ENCODE results near the gene SDK1.
"Not testable (repeated sequence)": the region's sequence is repeated elsewhere in the genome, so short reads cannot be mapped to it uniquely, and the experiment has no call there.

Gene SDK1

GRCh38 chr7:3937146-3937545, 636.1 kb downstream of the SDK1 start:
- no peaks in the 10 kb centered on the region for H3K27me3 ChIP-seq (ENCODE audit: insufficient read depth, low read length, poor library complexity)
- H3K79me2 ChIP-seq (ENCODE audit: insufficient read depth, low read length) = no peaks in the 10 kb centered on the region
- H3K27ac ChIP-seq (ENCODE audit: low read length) = no peak overlapping the region
- H3K9ac ChIP-seq (ENCODE audit: low read depth, low read length) = no peak overlapping the region
- TF ChIP-seq, protein P1, sequence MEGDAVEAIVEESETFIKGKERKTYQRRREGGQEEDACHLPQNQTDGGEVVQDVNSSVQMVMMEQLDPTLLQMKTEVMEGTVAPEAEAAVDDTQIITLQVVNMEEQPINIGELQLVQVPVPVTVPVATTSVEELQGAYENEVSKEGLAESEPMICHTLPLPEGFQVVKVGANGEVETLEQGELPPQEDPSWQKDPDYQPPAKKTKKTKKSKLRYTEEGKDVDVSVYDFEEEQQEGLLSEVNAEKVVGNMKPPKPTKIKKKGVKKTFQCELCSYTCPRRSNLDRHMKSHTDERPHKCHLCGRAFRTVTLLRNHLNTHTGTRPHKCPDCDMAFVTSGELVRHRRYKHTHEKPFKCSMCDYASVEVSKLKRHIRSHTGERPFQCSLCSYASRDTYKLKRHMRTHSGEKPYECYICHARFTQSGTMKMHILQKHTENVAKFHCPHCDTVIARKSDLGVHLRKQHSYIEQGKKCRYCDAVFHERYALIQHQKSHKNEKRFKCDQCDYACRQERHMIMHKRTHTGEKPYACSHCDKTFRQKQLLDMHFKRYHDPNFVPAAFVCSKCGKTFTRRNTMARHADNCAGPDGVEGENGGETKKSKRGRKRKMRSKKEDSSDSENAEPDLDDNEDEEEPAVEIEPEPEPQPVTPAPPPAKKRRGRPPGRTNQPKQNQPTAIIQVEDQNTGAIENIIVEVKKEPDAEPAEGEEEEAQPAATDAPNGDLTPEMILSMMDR (IDR thresholded peaks at IDR 0.05; ENCODE audit: borderline replicate concordance, extremely low read depth, low read length, poor library complexity, severe bottlenecking) = no peak
- TF ChIP-seq EZH2 (IDR thresholded peaks at IDR 0.05; ENCODE audit: borderline replicate concordance, low read depth, low read length, severe bottlenecking) = no peak
- DNase-seq (no peak), ATAC-seq (ENCODE audit: insufficient read depth, low read depth) (no peak)
- H4K20me1 ChIP-seq (ENCODE audit: insufficient read depth, low read length) = no peaks in the 10 kb centered on the region
- no peaks in the 10 kb centered on the region for H3K4me1 ChIP-seq (ENCODE audit: insufficient read depth, low read length)
- H3K9me3 ChIP-seq (ENCODE audit: insufficient read depth, low read length, severe bottlenecking) = no peaks in the 10 kb centered on the region
- no peaks in the 10 kb centered on the region for H3K36me3 ChIP-seq (ENCODE audit: insufficient read depth, low read length)
- no peak overlapping the region for H3K4me3 ChIP-seq (ENCODE audit: low read depth in 1 of 2, low read length in 2 of 2)
- H2AFZ ChIP-seq (ENCODE audit: low read depth, low read length) = no peak overlapping the region
- H3K4me2 ChIP-seq (ENCODE audit: insufficient read depth, low read length) = no peak overlapping the region

DNA sequence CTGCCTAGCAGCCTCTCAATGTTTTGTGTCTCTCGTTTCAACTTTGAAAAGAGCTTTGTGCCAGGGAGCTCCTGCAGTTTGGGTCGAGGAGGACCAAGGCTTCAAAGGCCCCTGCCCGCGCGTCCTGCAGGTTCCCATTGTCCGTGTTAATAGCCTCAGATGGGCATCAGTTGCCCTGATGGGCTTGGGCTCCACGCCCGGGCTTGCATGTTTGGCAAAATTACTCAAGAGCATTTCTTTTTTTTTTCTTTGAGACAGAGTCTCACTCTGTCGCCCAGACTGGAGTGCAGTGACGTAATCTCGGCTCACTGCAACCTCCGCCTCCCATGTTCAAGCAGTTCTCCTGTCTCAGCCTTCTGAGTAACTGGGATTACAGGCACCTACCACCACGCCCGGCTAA, 636.6 kb downstream of the SDK1 start:
- no peak for TF ChIP-seq EZH2 (IDR thresholded peaks at IDR 0.05; ENCODE audit: borderline replicate concordance, low read depth, low read length, severe bottlenecking)
- TF ChIP-seq, protein P1 (IDR thresholded peaks at IDR 0.05; ENCODE audit: borderline replicate concordance, extremely low read depth, low read length, poor library complexity, severe bottlenecking) = no peak

GRCh38 chr7:3941706-3942105, 640.7 kb downstream of the SDK1 start:
- H3K4me2 ChIP-seq (ENCODE audit: insufficient read depth, low read length); H3K4me3 ChIP-seq (ENCODE audit: low read depth in 1 of 2, low read length in 2 of 2); H3K79me2 ChIP-seq (ENCODE audit: insufficient read depth, low read length); H2AFZ ChIP-seq (ENCODE audit: low read depth, low read length); H3K36me3 ChIP-seq (ENCODE audit: insufficient read depth, low read length); ATAC-seq (ENCODE audit: insufficient read depth, low read depth); H3K27me3 ChIP-seq (ENCODE audit: insufficient read depth, low read length, poor library complexity); H3K9me3 ChIP-seq (ENCODE audit: insufficient read depth, low read length, severe bottlenecking); H4K20me1 ChIP-seq (ENCODE audit: insufficient read depth, low read length); H3K9ac ChIP-seq (ENCODE audit: low read depth, low read length); DNase-seq; H3K4me1 ChIP-seq (ENCODE audit: insufficient read depth, low read length); H3K27ac ChIP-seq (ENCODE audit: low read length): not testable (repeated sequence)

More for the DNA sequence above, 636.6 kb downstream of the SDK1 start:
- H3K9ac ChIP-seq (ENCODE audit: low read depth, low read length) = no peak overlapping the region
- DNase-seq (no peak), ATAC-seq (ENCODE audit: insufficient read depth, low read depth) (no peak)
- no peaks in the 10 kb centered on the region for H4K20me1 ChIP-seq (ENCODE audit: insufficient read depth, low read length)
- no peak overlapping the region for H3K27ac ChIP-seq (ENCODE audit: low read length)
- no peak overlapping the region for H2AFZ ChIP-seq (ENCODE audit: low read depth, low read length)
- H3K36me3 ChIP-seq (ENCODE audit: insufficient read depth, low read length) = no peaks in the 10 kb centered on the region
- H3K4me2 ChIP-seq (ENCODE audit: insufficient read depth, low read length) = no peak overlapping the region
- H3K27me3 ChIP-seq (ENCODE audit: insufficient read depth, low read length, poor library complexity) = no peaks in the 10 kb centered on the region
- no peaks in the 10 kb centered on the region for H3K9me3 ChIP-seq (ENCODE audit: insufficient read depth, low read length, severe bottlenecking)
- no peaks in the 10 kb centered on the region for H3K4me1 ChIP-seq (ENCODE audit: insufficient read depth, low read length)
- H3K4me3 ChIP-seq (ENCODE audit: low read depth in 1 of 2, low read length in 2 of 2) = no peak overlapping the region
- H3K79me2 ChIP-seq (ENCODE audit: insufficient read depth, low read length) = no peaks in the 10 kb centered on the region

GRCh38 chr7:3942276-3942675, 641.2 kb downstream of the SDK1 start:
- ATAC-seq (ENCODE audit: insufficient read depth, low read depth) (no peak), DNase-seq (no peak)
- no peak overlapping the region for H3K9ac ChIP-seq (ENCODE audit: low read depth, low read length)
- no peaks in the 10 kb centered on the region for H3K79me2 ChIP-seq (ENCODE audit: insufficient read depth, low read length)
- no peak overlapping the region for H3K4me2 ChIP-seq (ENCODE audit: insufficient read depth, low read length)
- H2AFZ ChIP-seq (ENCODE audit: low read depth, low read length) = no peak overlapping the region
- no peak overlapping the region for H3K27ac ChIP-seq (ENCODE audit: low read length)
- no peaks in the 10 kb centered on the region for H4K20me1 ChIP-seq (ENCODE audit: insufficient read depth, low read length)
- H3K36me3 ChIP-seq (ENCODE audit: insufficient read depth, low read length) = no peaks in the 10 kb centered on the region
- no peaks in the 10 kb centered on the region for H3K4me1 ChIP-seq (ENCODE audit: insufficient read depth, low read length)
- H3K9me3 ChIP-seq (ENCODE audit: insufficient read depth, low read length, severe bottlenecking) = peaks cover 2% of the 10 kb centered on the region
- H3K4me3 ChIP-seq (ENCODE audit: low read depth in 1 of 2, low read length in 2 of 2) = no peak overlapping the region
- no peak for TF ChIP-seq EZH2 (IDR thresholded peaks at IDR 0.05; ENCODE audit: borderline replicate concordance, low read depth, low read length, severe bottlenecking)
- TF ChIP-seq, protein P1 (IDR thresholded peaks at IDR 0.05; ENCODE audit: borderline replicate concordance, extremely low read depth, low read length, poor library complexity, severe bottlenecking) = no peak
- H3K27me3 ChIP-seq (ENCODE audit: insufficient read depth, low read length, poor library complexity) = no peaks in the 10 kb centered on the region
